Stomach (tissue), 9 donors: ENCODE data around the gene EFCAB11. TPM values are rescaled to one million over a fixed set of nuclear protein-coding genes. Genes with fewer than 3 reads are reported as not detected.

Experiments
- DNase-seq, 2 donors: peaks; one replicate each; pipeline versions ENCODE4 v3.0.0 to v3.0.0-alpha.2; 2013 to 2019
- H3K27ac ChIP-seq, 5 donors: fragments of 200-600 bp in 4 of 5; sonication (generic) in 4 of 5; one replicate each; pipeline ENCODE4 v1.5.1; 2013 to 2019; ENCODE audit warnings: mild to moderate bottlenecking in 1 of 5, moderate library complexity in 1 of 5
- H3K27me3 ChIP-seq, 3 donors: fragments of 200-600 bp; sonication (generic); one replicate each; pipeline ENCODE4 v1.5.1; 2017 to 2019; ENCODE audit warnings: mixed run types in 1 of 3
- H3K36me3 ChIP-seq, 4 donors: fragments of 200-600 bp; sonication (generic); 1 replicate in 3 of 4; 2 replicates in 1 of 4; pipeline ENCODE4 v1.5.1; 2016 to 2019
- H3K4me1 ChIP-seq, 4 donors: fragments of 200-600 bp; sonication (generic); one replicate each; pipeline ENCODE4 v1.5.1; 2016 to 2019
- H3K4me3 ChIP-seq, 4 donors: fragments of 200-600 bp; sonication (generic) in 3 of 4; one replicate each; pipeline ENCODE4 v1.5.1; 2016 to 2019; ENCODE audit warnings: mild to moderate bottlenecking in 1 of 4
- H3K9me3 ChIP-seq, 4 donors: fragments of 200-600 bp; sonication (generic); one replicate each; pipeline ENCODE4 v1.5.1; 2016 to 2019
- EP300 ChIP-seq: sonication (generic); formaldehyde crosslinking; IDR thresholded peaks from one replicate; pipeline ENCODE4 v1.6.1; 2017; ENCODE audit warnings: antibody characterized with exemption
- POLR2A ChIP-seq, 4 donors: fragments of 450-650 bp; IDR thresholded peaks; one replicate each; pipeline ENCODE4 v1.6.1; 2016; ENCODE audit warnings: antibody characterized with exemption in 4 of 4, control low read depth in 2 of 4, mild to moderate bottlenecking in 1 of 4, moderate library complexity in 1 of 4
- POLR2AphosphoS5 ChIP-seq, 3 donors: sonication (generic); formaldehyde crosslinking; IDR thresholded peaks; one replicate each; pipeline ENCODE4 v1.6.1; 2016; ENCODE audit warnings: antibody characterized with exemption in 3 of 3
- WGBS, 5 donors: extraction: QIAGEN DNeasy Blood & Tissue Kit in 3 of 5; methylation state at CpG; one replicate each; pipeline versions ENCODE4 v1.1.5 to v1.1.7; 2013 to 2018; 5-methylcytosine and 5-hydroxymethylcytosine counted together
- intact Hi-C: fragments of 100-400 bp; cut with DNase I; formaldehyde crosslinking; loops from one replicate; pipeline ENCODE4 v1.15.1; 2023; ENCODE audit warnings: low total_unique reads
- polyA plus RNA-seq, 3 donors: library from polyadenylated mRNA; stranded (reverse); fragments of 200-250 nt; gene quantifications; one replicate each; pipeline ENCODE4 v1.2.3, GENCODE V29; 2013
- total RNA-seq, 5 donors: library from RNA; depleted of rRNA; stranded (reverse); fragments of >200 nt; gene quantifications; one replicate each; pipeline versions ENCODE4 v1.1.0 to v1.2.3, GENCODE V29; 2014 to 2016
- TF ChIP-seq, protein P1 (sequence below), 7 experiments: fragments of 450-650 bp in 4 of 7; fragments of 200-600 bp in 3 of 7; sonication (generic) in 3 of 7; IDR thresholded peaks; one replicate each; pipeline ENCODE4 v1.5.1; 2016 to 2019; ENCODE audit warnings: antibody characterized with exemption in 7 of 7, control low read depth in 2 of 7, mild to moderate bottlenecking in 1 of 7
- donor health status: healthy with polysubstance abuse.
- donor health status: Bipolar disorder and iron deficiency.
- donor health status: healthy.

Gene EFCAB11
- total and polyA plus RNA-seq, 8 donors, result 4.5 to 20.4 (median 10.0) TPM

DNA sequence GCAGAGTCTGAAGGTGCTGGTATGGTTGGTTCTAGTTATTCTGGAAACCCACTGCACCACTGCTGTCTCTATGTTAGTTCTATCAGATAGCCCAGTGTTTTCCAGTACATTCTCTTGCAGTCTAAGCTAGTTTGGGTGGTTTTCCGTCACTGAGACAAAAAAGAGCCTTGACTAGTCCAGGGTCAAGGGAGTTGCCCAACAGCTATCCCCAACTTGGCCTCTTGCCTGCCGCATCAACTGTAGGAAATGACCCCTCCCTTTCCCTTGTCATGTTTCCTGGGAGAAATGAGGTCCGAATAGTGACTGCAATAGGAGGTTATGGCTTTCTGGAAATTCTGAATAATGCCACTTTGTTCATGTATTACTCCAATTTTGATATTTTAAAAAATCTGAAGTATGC lies 160.4 kb downstream of the EFCAB11 start:
- H3K4me3 ChIP-seq, result no peak overlapping the region
- intact Hi-C loops, result no loop called here
- H3K9me3 ChIP-seq, result no peaks in the 10 kb centered on the region
- WGBS, 5 donors, result 75 to 91% (median 86%) methylated on average over 3 of the region's 3 CpGs
- H3K27me3 ChIP-seq, result no peaks in the 10 kb centered on the region
- H3K4me1 ChIP-seq, result no peaks in the 10 kb centered on the region
- DNase-seq, result no peak
- TF ChIP-seq, protein P1, sequence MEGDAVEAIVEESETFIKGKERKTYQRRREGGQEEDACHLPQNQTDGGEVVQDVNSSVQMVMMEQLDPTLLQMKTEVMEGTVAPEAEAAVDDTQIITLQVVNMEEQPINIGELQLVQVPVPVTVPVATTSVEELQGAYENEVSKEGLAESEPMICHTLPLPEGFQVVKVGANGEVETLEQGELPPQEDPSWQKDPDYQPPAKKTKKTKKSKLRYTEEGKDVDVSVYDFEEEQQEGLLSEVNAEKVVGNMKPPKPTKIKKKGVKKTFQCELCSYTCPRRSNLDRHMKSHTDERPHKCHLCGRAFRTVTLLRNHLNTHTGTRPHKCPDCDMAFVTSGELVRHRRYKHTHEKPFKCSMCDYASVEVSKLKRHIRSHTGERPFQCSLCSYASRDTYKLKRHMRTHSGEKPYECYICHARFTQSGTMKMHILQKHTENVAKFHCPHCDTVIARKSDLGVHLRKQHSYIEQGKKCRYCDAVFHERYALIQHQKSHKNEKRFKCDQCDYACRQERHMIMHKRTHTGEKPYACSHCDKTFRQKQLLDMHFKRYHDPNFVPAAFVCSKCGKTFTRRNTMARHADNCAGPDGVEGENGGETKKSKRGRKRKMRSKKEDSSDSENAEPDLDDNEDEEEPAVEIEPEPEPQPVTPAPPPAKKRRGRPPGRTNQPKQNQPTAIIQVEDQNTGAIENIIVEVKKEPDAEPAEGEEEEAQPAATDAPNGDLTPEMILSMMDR (IDR thresholded peaks at IDR 0.05), result no peak
- TF ChIP-seq POLR2AphosphoS5 (IDR thresholded peaks at IDR 0.05), result no peak
- H3K27ac ChIP-seq, result peak overlapping the region in 2 of 5 donors; percentile 7 to 44
- H3K36me3 ChIP-seq, result no peaks in the 10 kb centered on the region

- Histone ChIP-seq H3K9me3 (no peaks in the 10 kb centered on the region), H3K27ac (peak overlapping the region in 2 of 5 donors; percentile 7 to 44), H3K4me1 (no peaks in the 10 kb centered on the region), H3K36me3 (no peaks in the 10 kb centered on the region), H3K4me3 (no peak overlapping the region), H3K27me3 (no peaks in the 10 kb centered on the region)
- intact Hi-C loops, result no loop called here
- no peak for DNase-seq
- WGBS, 5 donors, result 86 to 96% (median 90%) methylated on average over 2 of the region's 2 CpGs
- no peak for TF ChIP-seq POLR2A (IDR thresholded peaks at IDR 0.05)
Measured at GRCh38 chr14:89793367-89793716, 161.2 kb downstream of the EFCAB11 start.

- WGBS, 5 donors, result 78 to 90% (median 80%) methylated on average over 12 of the region's 12 CpGs
- no peaks in the 10 kb centered on the region for H3K9me3 ChIP-seq
- DNase-seq, result no peak
- no peak overlapping the region for H3K4me3 ChIP-seq
- no peaks in the 10 kb centered on the region for H3K27me3 ChIP-seq
- no peaks in the 10 kb centered on the region for H3K4me1 ChIP-seq
- TF ChIP-seq POLR2AphosphoS5 (IDR thresholded peaks at IDR 0.05) (peak in 1 of 3 donors; percentile 10), EP300 (no peak), POLR2A (IDR thresholded peaks at IDR 0.05) (no peak)
- TF ChIP-seq, protein P1 (IDR thresholded peaks at IDR 0.05), result no peak
- H3K27ac ChIP-seq, result peak overlapping the region in 3 of 5 donors; percentile 44 to 66 (median 61)
- intact Hi-C loops, result no loop called here
- no peaks in the 10 kb centered on the region for H3K36me3 ChIP-seq
Measured at GRCh38 chr14:89792489-89793366, 161.8 kb downstream of the EFCAB11 start.

DNA sequence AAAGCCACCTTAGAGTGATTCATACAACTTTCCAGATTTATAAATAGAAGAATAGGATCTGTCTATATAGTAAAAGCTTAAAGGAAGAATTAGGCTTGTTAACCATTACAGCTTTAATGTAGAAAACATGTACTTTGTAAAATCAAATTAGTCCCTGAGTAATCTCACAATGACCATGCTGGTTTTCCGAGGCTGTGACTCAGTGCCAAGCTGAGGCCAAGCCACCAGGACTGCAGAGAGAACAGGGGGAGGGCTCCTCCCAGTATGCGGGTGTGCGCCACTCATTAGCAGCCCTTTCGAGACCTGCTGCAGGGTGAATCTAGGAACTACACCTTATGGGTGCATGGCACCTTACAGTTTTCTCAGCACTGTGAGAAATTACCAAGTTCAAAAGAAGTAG lies 167.0 kb downstream of the EFCAB11 start:
- no peak overlapping the region for H3K27ac ChIP-seq
- intact Hi-C loops, result no loop called here
- no peaks in the 10 kb centered on the region for H3K4me1 ChIP-seq
- DNase-seq, result no peak
- no peak overlapping the region for H3K4me3 ChIP-seq
- no peaks in the 10 kb centered on the region for H3K36me3 ChIP-seq
- no peaks in the 10 kb centered on the region for H3K27me3 ChIP-seq
- WGBS, 5 donors, result 87 to 96% (median 92%) methylated on average over 4 of the region's 4 CpGs
- TF ChIP-seq, protein P1 (IDR thresholded peaks at IDR 0.05), result no peak
- TF ChIP-seq POLR2A (IDR thresholded peaks at IDR 0.05) (no peak), POLR2AphosphoS5 (IDR thresholded peaks at IDR 0.05) (no peak), EP300 (no peak)
- H3K9me3 ChIP-seq, result no peaks in the 10 kb centered on the region

- no peak for DNase-seq
- no peaks in the 10 kb centered on the region for H3K27me3 ChIP-seq
- TF ChIP-seq, protein P1 (IDR thresholded peaks at IDR 0.05), result no peak
- TF ChIP-seq EP300 (no peak), POLR2AphosphoS5 (IDR thresholded peaks at IDR 0.05) (no peak), POLR2A (IDR thresholded peaks at IDR 0.05) (no peak)
- H3K36me3 ChIP-seq, result no peaks in the 10 kb centered on the region
- H3K9me3 ChIP-seq, result no peaks in the 10 kb centered on the region
- H3K4me1 ChIP-seq, result no peaks in the 10 kb centered on the region
- intact Hi-C loops, result no loop called here
- no peak overlapping the region for H3K4me3 ChIP-seq
- no peak overlapping the region for H3K27ac ChIP-seq
- WGBS, 5 donors, result 89 to 92% (median 90%) methylated on average over 4 of the region's 4 CpGs
Measured at GRCh38 chr14:89781046-89781445, 173.5 kb downstream of the EFCAB11 start.
